ENCODE measurements around the gene PPP4R2. TPM values are rescaled to one million over a fixed set of nuclear protein-coding genes. Genes with fewer than 3 reads are reported as not detected.

PPP4R2 gene
- total and polyA plus RNA-seq, 2 of the 4 experiments (the other 2 are of a cell fraction): 13.5 to 31.4 TPM

DNA sequence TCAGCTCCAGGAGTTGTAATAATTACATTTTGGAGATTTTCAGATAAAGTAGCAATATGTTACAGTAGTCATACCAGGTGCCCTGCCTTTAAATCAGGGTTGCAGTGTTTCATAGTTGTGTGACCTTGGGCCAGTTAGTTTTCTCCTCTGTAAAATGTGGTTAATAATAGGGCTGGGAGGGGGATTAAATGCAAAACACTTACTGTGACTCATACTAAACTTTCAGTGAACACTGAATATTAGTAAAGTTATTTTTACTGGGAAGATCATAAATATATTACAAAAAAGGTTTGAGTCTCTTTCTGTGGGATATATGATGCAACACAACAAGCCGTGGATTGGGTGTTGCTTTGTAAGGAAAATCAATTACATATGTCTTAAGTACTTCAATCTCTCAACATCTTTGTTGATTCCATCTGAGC, 63.7 kb downstream of the PPP4R2 start:
- Histone ChIP-seq H3K9me1 (ENCODE audit: insufficient read depth, low read length) (peaks cover 8% of the 10 kb centered on the region), H4K8ac (ENCODE audit: low read depth in 2 of 2, low read length in 2 of 2) (no peak overlapping the region), H2BK15ac (ENCODE audit: low read depth, low read length) (no peak overlapping the region), H3K27ac (ENCODE audit: insufficient read depth, low read length) (no peak overlapping the region), H3K9ac (ENCODE audit: low read depth, low read length) (no peak overlapping the region), H3K27me3 (ENCODE audit: control insufficient read depth, insufficient read depth, low read length) (no peaks in the 10 kb centered on the region), H2AFZ (replicated peaks; ENCODE audit: low read length, poor library complexity) (no peak overlapping the region), H3K4me3 (ENCODE audit: insufficient read depth, low read depth, low read length) (no peak overlapping the region), H3K4ac (ENCODE audit: low read depth, low read length) (no peak overlapping the region), H3K23ac (ENCODE audit: low read depth, low read length) (no peak overlapping the region), H2AK5ac (ENCODE audit: low read depth, low read length) (no peak overlapping the region), H4K91ac (ENCODE audit: insufficient read depth, low read depth, low read length) (no peak overlapping the region), H2AK9ac (replicated peaks; ENCODE audit: low read depth, low read length, poor library complexity) (no peak overlapping the region), H2BK120ac (ENCODE audit: low read depth, low read length) (no peak overlapping the region), H2BK20ac (ENCODE audit: low read depth, low read length) (no peak overlapping the region), H3K18ac (ENCODE audit: low read depth, low read length) (no peak overlapping the region), H3K79me1 (ENCODE audit: low read depth in 1 of 2, low read length in 2 of 2) (peaks cover 30 to 58% of the 10 kb centered on the region in 2 experiments), H4K5ac (ENCODE audit: low read depth, low read length) (no peak overlapping the region), H3K14ac (replicated peaks; ENCODE audit: low read depth, low read length) (no peak overlapping the region), H3K56ac (ENCODE audit: extremely low read depth, insufficient read depth, low read length) (no peak overlapping the region), H3K4me1 (ENCODE audit: control insufficient read depth, insufficient read depth, low read length) (peaks cover 6% of the 10 kb centered on the region), H3K4me2 (ENCODE audit: low read depth, low read length) (no peak overlapping the region), H3K36me3 (ENCODE audit: control insufficient read depth, insufficient read depth, low read length) (peaks cover 18% of the 10 kb centered on the region), H3K9me3 (ENCODE audit: control insufficient read depth, insufficient read depth, low read length) (no peaks in the 10 kb centered on the region), H4K20me1 (ENCODE audit: insufficient read depth, low read length) (peaks cover 33% of the 10 kb centered on the region; the same call in 1 of the 2 replicates), H2BK5ac (ENCODE audit: low read depth, low read length, poor library complexity, severe bottlenecking) (no peak overlapping the region)
- ATAC-seq (ENCODE audit: low read depth): no peak; the same call in none of the 2 replicates
- dilution Hi-C loops (cut with HindIII; ENCODE audit: low sequenced_read_pairs, unreplicated experiment) (no loop called here), intact Hi-C loops (cut with micrococcal nuclease) (no loop called here), in situ Hi-C loops (cut with MboI; ENCODE audit: low sequenced_read_pairs) (no loop called here)
- CTCF ChIA-PET: interaction anchor here (0.9 kb wide), 1 partner anchor 120 kb away, joined by 6 read pairs; no protein-coding TSS in a partner anchor
- POLR2A ChIA-PET (ENCODE audit: unreplicated experiment): no interaction called here
- WGBS, 2 experiments (ENCODE audit: extremely low coverage in 2 of 2, insufficient read length in 1 of 2): no CpG with 5 or more reads among the region's 1 CpG
- DNase-seq: peak; percentile 27
- TF ChIP-seq CHD1 (IDR thresholded peaks at IDR 0.05; ENCODE audit: low read depth, low read length) (no peak), CEBPB (IDR thresholded peaks at IDR 0.05; ENCODE audit: low read depth, low read length) (peak; percentile 66)
- BruUV-seq (replicated peaks): no TSS peak
